GM12875 (cell line): Measurements from ENCODE around the gene MARVELD3.

Experiments used
- H3K4me3 ChIP-seq: one replicate; pipeline ENCODE4 v1.5.1; 2011; ENCODE audit warnings: low read depth, low read length, control low read depth
- TF ChIP-seq, protein P1 (sequence below): IDR thresholded peaks from 2 replicates; pipeline ENCODE4 v1.5.1; 2011; ENCODE audit warnings: low read depth, mild to moderate bottlenecking, control low read depth, inconsistent platforms, low read length, moderate library complexity, borderline replicate concordance; ENCODE audit not compliant: insufficient read depth

Gene MARVELD3

DNA sequence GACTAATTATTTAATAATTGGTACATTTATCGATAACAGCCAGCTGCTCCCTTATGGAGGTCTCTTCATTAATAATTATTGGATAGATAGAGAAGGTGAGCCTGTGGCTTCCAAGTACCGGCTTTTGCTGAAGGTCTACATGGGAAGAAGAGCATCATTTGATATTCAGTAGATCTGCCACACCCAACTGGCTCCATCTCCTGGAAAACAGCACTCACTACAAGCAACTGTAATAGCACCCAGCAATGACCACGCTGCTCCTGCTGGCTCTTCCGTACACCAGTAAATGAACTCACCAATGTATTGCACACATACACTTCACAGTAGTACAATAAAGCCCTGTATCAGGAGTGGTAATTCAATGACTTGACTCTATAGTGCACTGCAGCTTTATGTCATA is 19.5 kb downstream of the MARVELD3 start:
- no peak overlapping the region for H3K4me3 ChIP-seq
- TF ChIP-seq, protein P1, sequence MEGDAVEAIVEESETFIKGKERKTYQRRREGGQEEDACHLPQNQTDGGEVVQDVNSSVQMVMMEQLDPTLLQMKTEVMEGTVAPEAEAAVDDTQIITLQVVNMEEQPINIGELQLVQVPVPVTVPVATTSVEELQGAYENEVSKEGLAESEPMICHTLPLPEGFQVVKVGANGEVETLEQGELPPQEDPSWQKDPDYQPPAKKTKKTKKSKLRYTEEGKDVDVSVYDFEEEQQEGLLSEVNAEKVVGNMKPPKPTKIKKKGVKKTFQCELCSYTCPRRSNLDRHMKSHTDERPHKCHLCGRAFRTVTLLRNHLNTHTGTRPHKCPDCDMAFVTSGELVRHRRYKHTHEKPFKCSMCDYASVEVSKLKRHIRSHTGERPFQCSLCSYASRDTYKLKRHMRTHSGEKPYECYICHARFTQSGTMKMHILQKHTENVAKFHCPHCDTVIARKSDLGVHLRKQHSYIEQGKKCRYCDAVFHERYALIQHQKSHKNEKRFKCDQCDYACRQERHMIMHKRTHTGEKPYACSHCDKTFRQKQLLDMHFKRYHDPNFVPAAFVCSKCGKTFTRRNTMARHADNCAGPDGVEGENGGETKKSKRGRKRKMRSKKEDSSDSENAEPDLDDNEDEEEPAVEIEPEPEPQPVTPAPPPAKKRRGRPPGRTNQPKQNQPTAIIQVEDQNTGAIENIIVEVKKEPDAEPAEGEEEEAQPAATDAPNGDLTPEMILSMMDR: peak; percentile 46

DNA sequence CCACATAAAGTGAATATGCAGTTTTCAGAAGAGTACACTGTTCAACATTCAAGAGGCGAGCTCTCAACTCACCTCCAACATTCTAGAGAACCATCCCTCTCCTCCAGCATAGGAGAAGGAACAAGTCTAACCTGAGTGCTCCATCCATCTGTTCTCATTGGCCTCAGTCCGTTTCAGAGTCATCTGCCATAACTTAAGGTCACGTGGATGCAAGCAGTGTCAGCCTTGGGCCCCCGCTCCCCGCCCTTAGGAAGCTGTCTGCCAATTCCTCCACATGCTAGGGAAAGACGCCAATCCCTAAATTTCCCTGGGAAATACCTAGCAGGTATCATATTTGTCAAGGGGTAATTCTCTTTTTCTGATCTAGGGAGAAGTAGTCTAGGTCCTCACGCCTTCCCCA is 21.4 kb downstream of the MARVELD3 start:
- no peak overlapping the region for H3K4me3 ChIP-seq
- TF ChIP-seq, protein P1: no peak

DNA sequence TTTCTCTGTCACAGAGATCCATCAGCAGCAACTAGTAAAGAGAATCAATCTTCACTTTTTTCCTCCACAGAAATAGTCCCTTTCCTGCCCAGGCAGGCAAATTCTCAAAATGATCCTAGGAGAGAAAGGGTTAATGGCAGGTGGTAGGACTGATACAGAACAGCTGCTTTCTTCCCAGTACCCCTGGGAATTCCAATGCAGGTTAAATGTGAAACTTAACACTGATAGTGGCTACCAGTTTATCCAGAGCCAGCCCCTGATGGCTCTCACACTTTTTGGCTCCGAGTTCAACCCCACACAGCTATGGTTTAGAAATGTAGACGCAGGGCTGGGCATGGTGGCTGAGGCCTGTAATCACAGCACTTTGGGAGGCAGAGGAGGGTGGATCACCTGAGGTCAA is 22.2 kb downstream of the MARVELD3 start:
- H3K4me3 ChIP-seq: no peak overlapping the region
- TF ChIP-seq, protein P1: no peak

DNA sequence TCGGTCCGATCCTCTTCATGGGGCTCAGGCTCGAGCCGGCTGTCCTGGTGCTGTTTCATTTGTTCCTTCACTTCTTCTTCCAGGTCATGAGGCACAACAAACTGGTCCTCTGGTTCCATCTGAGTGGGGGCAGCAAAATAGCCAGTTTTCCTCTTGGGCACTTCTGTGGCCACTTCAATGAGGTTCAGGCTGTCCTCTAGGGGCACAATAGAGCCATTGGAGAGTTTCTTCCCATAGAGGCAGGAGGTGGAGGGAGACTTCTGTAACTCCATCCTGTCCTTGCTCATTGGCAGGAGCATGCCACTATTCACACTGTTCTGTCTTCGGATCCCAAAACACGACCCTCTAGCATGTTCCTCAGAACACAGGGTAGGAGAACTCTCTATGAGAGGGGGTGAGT is 22.9 kb downstream of the MARVELD3 start:
- TF ChIP-seq, protein P1: peak; percentile 43; the same call in 1 of the 2 replicates
- H3K4me3 ChIP-seq: no peak overlapping the region

DNA sequence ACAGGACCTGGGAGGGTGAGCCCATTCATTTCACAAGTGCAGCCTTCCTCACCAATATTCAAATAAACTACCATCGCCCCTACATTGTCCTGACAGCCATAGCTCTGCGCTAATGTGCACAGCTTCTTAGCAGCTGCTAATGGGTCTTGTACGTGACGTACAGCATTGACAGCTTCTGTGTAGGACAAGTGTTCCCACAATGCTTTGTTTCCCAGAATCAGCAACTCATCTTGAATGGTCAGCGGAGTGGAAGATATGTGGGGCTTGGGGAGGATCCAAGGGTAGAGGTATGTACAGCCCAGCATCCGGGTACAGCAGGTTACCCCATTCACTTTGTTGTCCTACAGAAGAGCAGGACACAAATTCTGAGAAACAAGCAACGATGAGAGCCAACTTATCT is 23.7 kb downstream of the MARVELD3 start:
- TF ChIP-seq, protein P1: no peak
- H3K4me3 ChIP-seq: no peak overlapping the region

DNA sequence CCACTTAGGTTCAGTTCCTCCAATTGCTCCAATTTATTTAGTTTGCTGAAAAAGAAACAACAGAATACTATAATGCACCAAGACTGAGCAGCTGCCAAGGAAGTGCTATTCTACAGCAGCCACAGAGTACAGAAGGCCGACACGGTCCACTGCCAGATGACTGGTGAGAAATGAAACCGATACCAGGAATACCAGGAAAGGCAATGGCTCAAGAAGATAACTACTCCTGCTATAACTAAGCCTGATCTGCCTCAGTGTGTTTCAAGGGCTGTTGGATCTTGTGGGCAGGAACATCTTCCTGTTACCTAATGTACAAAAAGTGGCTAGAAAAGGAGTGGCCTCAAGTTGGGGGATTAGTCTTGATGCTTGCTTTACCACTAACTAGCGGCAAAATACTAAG is 32.8 kb downstream of the MARVELD3 start:
- H3K4me3 ChIP-seq: no peak overlapping the region
- TF ChIP-seq, protein P1: no peak

DNA sequence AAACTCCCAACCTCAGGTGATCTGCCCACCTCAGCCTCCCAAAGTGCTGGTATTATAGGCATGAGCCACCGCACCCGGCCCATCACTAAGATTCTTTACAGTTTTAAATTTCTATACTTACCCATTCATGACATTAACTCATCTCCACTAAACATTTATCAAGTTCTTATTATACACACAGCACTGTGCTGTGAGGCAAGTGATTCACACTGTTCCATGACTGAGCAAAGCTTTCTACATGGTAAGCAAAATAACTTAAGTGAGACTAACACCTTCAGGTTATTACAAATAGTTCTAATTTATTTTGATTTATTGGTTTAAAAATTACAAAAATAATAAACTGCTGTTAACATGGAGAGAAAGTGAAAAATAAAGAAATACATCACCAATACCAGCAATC is 33.5 kb downstream of the MARVELD3 start:
- TF ChIP-seq, protein P1: no peak
- H3K4me3 ChIP-seq: no peak overlapping the region
